Activated T-helper 2 cell treated with anti-CD3 and anti-CD28 coated beads, Interferon-gamma antibody, Interleukin-2, Interleukin-4, amounts not matched to agents 10 μg/mL and 5 μg/mL and 100 μg/mL, durations not matched to agents 14 hours and 24 hours and 36 hours (primary cell): ENCODE measurements around the gene LMX1B. TPM values are rescaled to one million over a fixed set of nuclear protein-coding genes. Genes with fewer than 3 reads are reported as not detected.
A peak's percentile ranks its signal among the peaks of the same experiment; 100 is the strongest.

Experiments used
- DNase-seq: peaks from one replicate; pipeline ENCODE4 v3.0.0; 2021; ENCODE audit warnings: low spot score
- H3K27ac Mint-ChIP-seq: one replicate; pipeline ENCODE4 v1.8.0; 2021; ENCODE audit warnings: mixed read lengths
- H3K27me3 Mint-ChIP-seq: one replicate; pipeline ENCODE4 v1.8.0; 2021; ENCODE audit warnings: low read depth, mixed read lengths
- H3K36me3 Mint-ChIP-seq: one replicate; pipeline ENCODE4 v1.8.0; 2021; ENCODE audit warnings: low read depth, mixed read lengths
- H3K4me1 Mint-ChIP-seq: one replicate; pipeline ENCODE4 v1.8.0; 2021; ENCODE audit warnings: low read depth, mixed read lengths
- H3K4me3 Mint-ChIP-seq: one replicate; pipeline ENCODE4 v1.8.0; 2021; ENCODE audit warnings: low read depth, mild to moderate bottlenecking, moderate library complexity, mixed read lengths
- H3K9me3 Mint-ChIP-seq: one replicate; pipeline ENCODE4 v1.8.0; 2021; ENCODE audit warnings: mixed read lengths
- intact Hi-C: fragments of 100-400 bp; cut with micrococcal nuclease; formaldehyde crosslinking; loops from one replicate; pipeline ENCODE4 v1.15.1; 2023
- total RNA-seq: library from RNA; stranded (reverse); gene quantifications from 2 replicates; pipeline ENCODE4 v1.2.3, GENCODE V29; 2022

LMX1B gene
- total RNA-seq, 1 donor from 2014 or later = not detected

- no peak for DNase-seq
These were observed 85.7 kb downstream of the LMX1B start for GRCh38 chr9:126699401-126699881.

GRCh38 chr9:126700296-126700695, 86.6 kb downstream of the LMX1B start:
- peaks cover 8% of the 10 kb centered on the region for H3K4me1 Mint-ChIP-seq
- H3K9me3 Mint-ChIP-seq = no peaks in the 10 kb centered on the region
- no peaks in the 10 kb centered on the region for H3K36me3 Mint-ChIP-seq
- no peak for DNase-seq
- no peak overlapping the region for H3K4me3 Mint-ChIP-seq
- H3K27me3 Mint-ChIP-seq = peaks cover 15% of the 10 kb centered on the region
- intact Hi-C loops = no loop called here
- no peak overlapping the region for H3K27ac Mint-ChIP-seq

More at GRCh38 chr9:126699401-126699881, 85.7 kb downstream of the LMX1B start:
- Mint-ChIP-seq H3K4me3 (no peak overlapping the region), H3K27me3 (peaks cover 10% of the 10 kb centered on the region), H3K4me1 (peaks cover 2% of the 10 kb centered on the region), H3K27ac (no peak overlapping the region), H3K36me3 (no peaks in the 10 kb centered on the region), H3K9me3 (no peaks in the 10 kb centered on the region)
- intact Hi-C loops = no loop called here

GRCh38 chr9:126700903-126701812, 87.4 kb downstream of the LMX1B start:
- no peak overlapping the region for H3K27ac Mint-ChIP-seq
- H3K4me1 Mint-ChIP-seq = peaks cover 11% of the 10 kb centered on the region
- peaks cover 18% of the 10 kb centered on the region for H3K27me3 Mint-ChIP-seq
- DNase-seq = no peak
- intact Hi-C loops = no loop called here
- no peak overlapping the region for H3K4me3 Mint-ChIP-seq
- no peaks in the 10 kb centered on the region for H3K9me3 Mint-ChIP-seq
- no peaks in the 10 kb centered on the region for H3K36me3 Mint-ChIP-seq

GRCh38 chr9:126701813-126702140, 88.0 kb downstream of the LMX1B start:
- intact Hi-C loops = no loop called here
- no peaks in the 10 kb centered on the region for H3K36me3 Mint-ChIP-seq
- no peaks in the 10 kb centered on the region for H3K9me3 Mint-ChIP-seq
- no peak overlapping the region for H3K27ac Mint-ChIP-seq
- no peak for DNase-seq
- H3K4me3 Mint-ChIP-seq = no peak overlapping the region
- peaks cover 14% of the 10 kb centered on the region for H3K4me1 Mint-ChIP-seq
- peaks cover 23% of the 10 kb centered on the region for H3K27me3 Mint-ChIP-seq

GRCh38 chr9:126702151-126703001, 88.6 kb downstream of the LMX1B start:
- no peak for DNase-seq
- Mint-ChIP-seq H3K27me3 (peaks cover 24% of the 10 kb centered on the region), H3K4me1 (peaks cover 14% of the 10 kb centered on the region), H3K36me3 (no peaks in the 10 kb centered on the region), H3K27ac (no peak overlapping the region), H3K4me3 (no peak overlapping the region), H3K9me3 (no peaks in the 10 kb centered on the region)
- intact Hi-C loops = no loop called here

GRCh38 chr9:126703002-126703865, 89.5 kb downstream of the LMX1B start:
- no peaks in the 10 kb centered on the region for H3K9me3 Mint-ChIP-seq
- intact Hi-C loops = no loop called here
- no peak overlapping the region for H3K27ac Mint-ChIP-seq
- DNase-seq = no peak
- H3K36me3 Mint-ChIP-seq = no peaks in the 10 kb centered on the region
- H3K4me3 Mint-ChIP-seq = no peak overlapping the region
- H3K27me3 Mint-ChIP-seq = peaks cover 26% of the 10 kb centered on the region
- peaks cover 14% of the 10 kb centered on the region for H3K4me1 Mint-ChIP-seq

- H3K4me3 Mint-ChIP-seq = no peak overlapping the region
- intact Hi-C loops = loop anchor here (2.0 kb wide), 1 partner anchor 19 kb away; no protein-coding TSS in a partner anchor
- H3K27ac Mint-ChIP-seq = no peak overlapping the region
- H3K36me3 Mint-ChIP-seq = no peaks in the 10 kb centered on the region
- no peak for DNase-seq
- peaks cover 14% of the 10 kb centered on the region for H3K4me1 Mint-ChIP-seq
- H3K27me3 Mint-ChIP-seq = peaks cover 27% of the 10 kb centered on the region
- no peaks in the 10 kb centered on the region for H3K9me3 Mint-ChIP-seq
These were observed 90.1 kb downstream of the LMX1B start for GRCh38 chr9:126703866-126704156.

- Mint-ChIP-seq H3K4me3 (no peak overlapping the region), H3K4me1 (peaks cover 14% of the 10 kb centered on the region), H3K27ac (no peak overlapping the region), H3K27me3 (peaks cover 27% of the 10 kb centered on the region), H3K9me3 (no peaks in the 10 kb centered on the region), H3K36me3 (no peaks in the 10 kb centered on the region)
- intact Hi-C loops = loop anchor here (2.0 kb wide), 1 partner anchor 18 kb away; no protein-coding TSS in a partner anchor
- no peak for DNase-seq
These were observed 90.6 kb downstream of the LMX1B start for GRCh38 chr9:126704157-126704891.

GRCh38 chr9:126704892-126705766, 91.4 kb downstream of the LMX1B start:
- Mint-ChIP-seq H3K27me3 (peaks cover 24% of the 10 kb centered on the region), H3K4me3 (peak overlapping the region; percentile 9), H3K36me3 (no peaks in the 10 kb centered on the region), H3K4me1 (peaks cover 14% of the 10 kb centered on the region), H3K27ac (no peak overlapping the region), H3K9me3 (no peaks in the 10 kb centered on the region)
- DNase-seq = peak; percentile 73
- intact Hi-C loops = loop anchor here (1.0 to 5.0 kb wide), 3 partner anchors 18 to 76 kb away; no protein-coding TSS in a partner anchor

- no peaks in the 10 kb centered on the region for H3K9me3 Mint-ChIP-seq
- peaks cover 27% of the 10 kb centered on the region for H3K27me3 Mint-ChIP-seq
- intact Hi-C loops = loop anchor here (1.0 to 5.0 kb wide), 3 partner anchors 17 to 75 kb away; no protein-coding TSS in a partner anchor
- no peaks in the 10 kb centered on the region for H3K36me3 Mint-ChIP-seq
- H3K4me3 Mint-ChIP-seq = peak overlapping the region; percentile 9
- peaks cover 14% of the 10 kb centered on the region for H3K4me1 Mint-ChIP-seq
- no peak overlapping the region for H3K27ac Mint-ChIP-seq
- DNase-seq = peak; percentile 68
These were observed 92.3 kb downstream of the LMX1B start for GRCh38 chr9:126705767-126706697.
